ENCODE measurements around the gene CAMK2A.
A peak's percentile ranks its signal among the peaks of the same experiment; 100 is the strongest.

CAMK2A gene

GRCh38 chr5:150298701-150299451, 9.3 kb upstream of the CAMK2A start:
- no peak for DNase-seq

DNA sequence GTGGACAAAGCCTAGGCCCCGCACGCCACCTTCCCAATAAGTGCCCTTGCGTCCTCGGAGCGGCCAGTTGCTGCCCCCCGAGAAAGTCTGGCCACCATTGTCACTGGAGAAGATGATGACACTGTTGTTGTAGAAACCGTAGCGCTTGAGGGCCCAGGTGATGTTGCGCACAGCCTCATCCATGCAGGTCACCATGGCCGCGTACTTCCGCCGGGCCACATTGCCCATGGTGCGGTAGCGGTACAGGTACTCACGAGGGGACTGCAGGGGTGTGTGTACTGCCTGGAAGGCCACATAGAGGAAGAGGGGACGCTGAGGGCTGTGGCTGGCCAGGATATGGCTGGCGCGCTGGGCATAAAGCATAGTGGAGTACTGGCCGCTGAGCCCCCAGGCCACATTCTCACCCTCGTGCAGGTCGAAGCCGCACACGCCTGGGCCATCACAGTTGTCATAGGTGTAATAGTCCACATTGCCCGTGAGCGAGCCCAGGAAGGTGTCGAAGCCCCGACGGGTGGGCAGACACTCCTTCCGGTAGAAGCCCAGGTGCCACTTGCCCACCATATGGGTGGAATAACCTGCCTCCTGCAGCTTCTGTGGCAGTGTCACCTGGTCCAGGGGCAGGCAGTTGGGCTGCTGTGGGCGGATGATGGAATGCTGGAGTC, 8.5 kb upstream of the CAMK2A start:
- no peak for DNase-seq

DNA sequence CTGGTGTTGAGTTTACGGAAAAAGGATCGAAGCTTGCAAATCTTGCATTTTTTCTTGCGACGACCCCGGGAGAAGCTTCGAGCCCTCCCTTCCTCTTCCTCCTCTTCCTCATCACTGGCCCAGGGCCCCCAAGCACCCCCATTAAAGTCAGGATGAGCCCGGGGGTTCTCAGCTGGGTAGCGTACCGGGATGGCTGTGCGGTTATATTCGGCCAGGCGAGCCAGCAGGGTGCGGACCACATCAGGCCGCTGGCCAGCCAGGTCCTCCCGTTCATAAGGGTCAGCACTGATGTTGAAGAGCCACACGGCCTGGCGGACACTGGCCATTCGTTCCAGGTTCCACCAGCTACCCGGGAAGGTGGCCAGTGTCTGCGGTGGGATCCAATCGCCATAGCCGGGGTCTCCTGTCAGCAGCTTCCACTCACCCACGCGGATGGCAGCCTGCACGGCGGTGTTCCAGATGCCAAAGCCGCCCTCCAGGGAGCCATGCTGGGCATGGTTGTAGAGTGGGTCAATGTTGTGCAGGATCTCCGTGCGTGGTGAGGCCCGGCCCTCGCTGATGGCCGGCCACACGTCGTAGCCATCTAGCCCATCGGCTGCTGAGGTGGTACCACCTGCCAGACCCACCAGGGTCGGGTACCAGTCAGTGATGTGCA, 7.8 kb upstream of the CAMK2A start:
- DNase-seq, result no peak

- no peak for DNase-seq
These were observed 6.9 kb upstream of the CAMK2A start for GRCh38 chr5:150296496-150296895.

DNA sequence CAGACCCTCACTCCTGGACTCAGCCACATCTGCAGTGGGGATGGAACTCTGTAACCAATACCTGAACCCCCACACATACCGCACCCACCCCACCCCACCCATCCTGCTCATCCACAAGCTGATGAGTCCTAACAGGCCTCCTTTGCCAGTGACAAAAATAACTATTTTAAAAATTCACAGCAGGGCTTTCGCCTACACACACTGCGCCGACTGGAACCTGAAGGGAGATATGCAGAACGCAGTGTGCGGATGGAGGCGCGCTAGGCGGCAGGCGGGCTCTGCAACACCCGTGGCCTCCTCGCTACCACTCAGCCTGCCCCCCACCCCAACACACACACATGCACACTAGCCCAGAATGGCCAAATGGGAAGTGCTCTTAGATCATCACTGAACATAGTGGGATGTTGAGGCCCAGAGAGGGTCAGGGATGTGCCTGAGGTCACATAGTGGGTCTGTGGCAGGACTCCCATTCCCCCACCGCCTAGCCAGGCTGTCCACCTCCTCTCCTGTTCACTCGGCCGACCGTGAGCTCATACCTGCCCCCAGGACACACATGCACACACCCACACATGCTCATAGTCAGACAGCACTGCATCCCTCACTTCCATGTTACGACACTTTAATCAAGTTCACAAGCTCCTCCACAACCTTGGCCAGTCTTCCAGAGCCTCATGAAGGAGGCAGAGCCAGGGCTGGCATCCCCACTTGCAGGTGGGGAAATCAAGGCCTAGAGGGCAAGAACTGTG, 6.3 kb upstream of the CAMK2A start:
- DNase-seq, result no peak

GRCh38 chr5:150295172-150295634, 5.6 kb upstream of the CAMK2A start:
- no peak for DNase-seq

DNA sequence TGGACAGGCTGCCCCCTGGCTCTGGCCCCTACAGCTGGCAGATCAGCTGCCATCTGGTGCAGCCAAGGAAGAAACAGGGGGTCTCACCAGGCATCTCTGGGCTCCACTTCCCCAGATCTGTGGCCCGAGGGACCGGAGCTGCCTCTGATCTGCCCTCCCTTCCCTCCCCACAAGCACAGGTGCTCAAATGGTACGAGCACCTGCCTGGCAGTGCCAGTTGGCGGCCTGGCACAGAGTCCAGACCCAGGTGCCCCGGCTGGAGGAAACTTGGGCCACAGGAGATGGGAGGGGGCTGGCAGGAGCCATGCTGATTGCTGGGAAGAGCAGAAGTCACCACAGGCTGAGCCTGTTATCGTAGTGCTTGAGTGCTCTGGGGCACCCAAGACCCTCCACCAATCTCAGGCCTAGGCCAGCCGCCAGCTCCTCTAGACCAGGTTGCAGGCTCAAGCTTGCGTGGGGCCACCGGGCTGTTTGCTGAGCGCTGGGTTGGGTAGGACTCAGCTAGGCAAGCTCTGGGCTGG, 5.0 kb upstream of the CAMK2A start:
- no peak for DNase-seq

DNA sequence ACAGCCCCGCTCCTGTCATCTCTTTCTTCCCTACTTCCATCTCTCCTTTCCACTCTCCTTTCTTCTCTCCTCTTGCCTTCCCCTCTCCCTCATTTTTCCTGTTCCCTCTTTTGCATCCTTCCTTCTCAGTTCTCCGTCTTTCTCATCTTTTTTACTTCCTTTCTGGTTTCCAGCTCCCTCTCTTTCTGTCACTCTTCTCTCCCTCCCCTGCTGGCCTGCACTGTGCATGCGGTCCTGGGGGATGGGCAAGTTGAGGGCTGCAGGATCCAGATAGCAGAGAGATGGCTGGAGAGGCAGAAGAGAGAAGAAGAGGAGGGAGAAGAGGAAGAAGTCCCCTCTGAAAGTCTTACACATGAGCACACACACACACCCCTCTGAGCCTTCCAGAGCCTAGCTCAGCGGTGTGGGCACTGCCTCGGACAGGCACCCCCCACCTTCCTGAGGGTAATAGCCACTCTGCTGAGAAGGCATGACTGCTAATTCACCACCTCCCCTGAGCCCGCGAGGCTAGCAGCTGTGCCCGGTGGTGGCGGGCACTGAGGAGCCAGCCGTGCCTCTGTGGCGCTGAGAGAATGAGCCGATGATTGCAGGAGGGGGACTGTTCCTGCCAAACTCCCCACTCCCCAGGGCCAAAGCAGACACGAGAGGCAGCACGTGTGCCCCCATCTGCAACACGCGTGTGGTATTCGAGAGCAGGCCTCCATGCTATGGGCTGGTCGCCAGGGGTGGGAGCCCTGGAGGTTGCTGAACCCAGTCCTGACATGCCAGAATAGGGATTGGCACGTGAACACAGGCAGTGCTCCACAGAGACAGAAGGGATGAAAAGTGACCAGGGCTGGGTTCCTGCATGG, 3.7 kb upstream of the CAMK2A start:
- no peak for DNase-seq

- DNase-seq, result peak; percentile 8
These were observed 2.1 kb upstream of the CAMK2A start for GRCh38 chr5:150291388-150292385.

DNA sequence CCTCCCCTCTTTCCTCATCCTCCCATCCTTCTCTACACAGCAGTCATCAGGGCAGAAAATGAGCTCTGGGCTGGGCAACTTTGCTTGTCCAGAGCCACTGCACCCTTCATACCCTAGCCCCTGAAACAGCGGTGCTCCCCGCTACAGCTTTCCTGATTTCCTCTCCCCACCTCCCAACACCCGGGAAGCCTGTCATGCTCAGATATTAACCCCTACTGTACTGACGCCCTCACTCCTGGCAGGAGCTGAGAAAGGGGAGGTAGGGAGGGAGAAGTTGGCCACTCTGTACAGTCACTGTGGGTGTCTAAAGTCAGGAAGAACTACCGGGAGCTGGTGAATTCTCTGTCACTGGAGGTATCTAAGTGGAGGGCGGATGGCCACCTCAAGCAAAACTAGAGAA, 782 bp downstream of the CAMK2A start:
- no peak for DNase-seq

GRCh38 chr5:150288361-150288760, 1.2 kb downstream of the CAMK2A start:
- no peak for DNase-seq

GRCh38 chr5:150286820-150287219, 2.8 kb downstream of the CAMK2A start:
- no peak for DNase-seq

DNA sequence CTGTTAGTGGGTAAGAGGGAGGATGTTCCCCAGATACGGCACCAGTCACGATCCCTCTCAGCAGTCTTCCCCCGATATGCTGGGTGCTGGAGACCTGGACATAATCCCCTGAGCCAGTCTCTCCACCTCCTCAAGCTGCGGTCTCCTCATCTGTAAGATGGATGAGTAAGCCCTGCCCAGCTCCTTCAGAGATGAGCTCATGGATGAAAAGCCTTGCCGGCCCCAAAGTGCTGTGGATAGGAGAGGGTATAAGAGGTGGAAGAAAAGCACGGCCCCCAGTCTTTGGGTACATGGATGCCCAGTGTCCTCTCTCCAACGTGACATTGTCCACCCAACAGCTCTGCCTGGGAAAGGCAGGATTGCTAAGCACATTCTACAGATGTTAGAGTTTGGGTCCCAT, 4.5 kb downstream of the CAMK2A start:
- DNase-seq, result no peak

DNA sequence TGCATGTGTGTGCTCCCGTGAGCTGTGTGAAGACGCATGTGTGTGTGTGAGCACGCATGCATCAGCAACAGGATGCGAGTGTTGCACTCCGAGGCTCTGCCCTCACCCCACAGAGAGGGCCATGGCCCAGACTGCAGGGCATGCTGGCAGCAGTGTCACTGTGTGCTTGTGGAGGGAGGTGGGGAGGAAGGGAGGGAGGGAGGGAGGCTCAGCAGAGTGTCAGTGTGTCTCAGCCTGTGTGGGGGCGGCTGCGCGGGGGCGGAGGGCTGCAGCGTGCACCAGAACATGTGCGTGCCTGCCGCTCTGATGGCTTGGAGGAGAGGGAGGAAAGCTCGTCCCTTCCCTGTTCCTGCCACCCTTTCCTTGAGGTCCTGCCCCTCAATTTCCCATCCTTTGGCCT, 5.3 kb downstream of the CAMK2A start:
- no peak for DNase-seq

- DNase-seq, result no peak
These were observed 5.7 kb downstream of the CAMK2A start for GRCh38 chr5:150283904-150284303.

GRCh38 chr5:150281987-150282386, 7.6 kb downstream of the CAMK2A start:
- no peak for DNase-seq

- no peak for DNase-seq
These were observed 10.1 kb downstream of the CAMK2A start for GRCh38 chr5:150279330-150280020.

DNA sequence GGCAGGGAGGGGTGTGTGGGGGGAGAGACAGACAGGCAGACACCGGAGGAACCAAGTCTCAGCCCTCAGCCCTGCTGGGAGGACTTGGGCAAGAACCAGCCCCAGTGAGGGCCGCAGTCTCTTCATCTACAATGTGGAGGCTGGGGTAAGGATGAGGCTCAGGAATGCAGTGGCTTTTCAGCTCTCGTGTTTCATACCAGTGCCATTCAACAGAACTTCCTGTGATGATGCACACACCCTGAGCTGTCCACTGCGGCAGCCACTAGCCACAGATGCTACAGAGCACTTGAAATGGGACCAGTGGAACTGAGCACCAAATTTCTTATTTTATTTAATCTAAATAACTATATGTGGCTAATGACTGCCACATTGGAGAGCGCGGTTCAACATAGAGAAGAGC, 10.7 kb downstream of the CAMK2A start:
- DNase-seq, result no peak

DNA sequence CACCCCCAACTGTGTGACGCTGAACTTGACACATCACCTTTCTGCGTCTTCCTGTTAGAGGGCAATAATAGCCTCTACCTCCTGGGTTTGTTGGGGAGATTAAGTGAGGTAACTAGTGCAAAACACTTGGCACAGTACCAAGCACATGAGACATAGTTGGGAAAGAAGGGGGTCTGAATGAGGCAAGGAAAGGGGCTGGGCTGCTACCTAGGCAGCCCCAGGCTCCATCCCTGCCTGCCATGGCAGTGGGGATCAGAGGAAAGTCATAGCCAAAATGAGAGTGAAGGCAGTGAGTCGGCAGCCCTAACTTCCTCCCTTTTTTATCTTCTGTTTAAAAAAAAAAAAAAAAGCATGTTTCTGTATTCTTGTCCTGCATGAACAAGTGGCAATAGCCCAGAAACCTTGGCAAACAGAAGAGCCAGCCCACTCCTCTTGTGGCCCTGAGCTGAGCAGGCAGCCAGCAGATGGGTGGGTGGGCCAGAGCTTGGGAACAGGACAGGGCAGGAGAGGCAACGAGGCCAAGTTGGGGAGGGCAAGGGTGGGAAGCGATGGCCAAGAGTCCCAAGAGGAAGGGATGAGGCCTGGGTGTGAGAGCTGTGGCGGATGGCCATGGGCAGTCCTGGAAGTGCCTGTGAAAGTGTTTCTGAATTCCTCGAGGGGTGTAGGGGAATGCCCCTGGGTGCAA, 11.4 kb downstream of the CAMK2A start:
- DNase-seq, result no peak

DNA sequence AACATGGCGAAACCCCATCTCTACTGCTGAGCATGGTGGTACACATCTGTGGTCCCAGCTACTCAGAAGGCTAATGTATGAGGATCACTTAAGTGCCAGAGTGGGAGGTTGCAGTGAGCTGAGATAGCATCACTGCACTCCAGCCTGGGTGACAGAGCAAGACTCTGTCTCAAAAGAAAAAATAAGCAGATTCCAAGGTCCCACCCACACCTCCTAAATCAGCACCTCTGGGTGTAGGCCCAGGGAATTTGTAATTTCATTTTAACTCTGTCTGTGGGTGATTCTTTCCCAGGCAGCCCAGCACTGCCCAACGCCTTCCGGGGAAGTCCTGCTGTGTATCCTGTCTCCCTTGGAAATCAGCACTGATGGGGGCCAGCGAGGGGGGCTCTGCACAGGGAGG, 12.5 kb downstream of the CAMK2A start:
- DNase-seq, result no peak

All from NCI-H2107 (cell line).